Pulmonary artery endothelial cell (primary cell): ENCODE data around the gene AP1S2. TPM values are rescaled to one million over a fixed set of nuclear protein-coding genes. Genes with fewer than 3 reads are reported as not detected.
"Not testable (repeated sequence)": the region's sequence is repeated elsewhere in the genome, so short reads cannot be mapped to it uniquely, and the experiment has no call there.

Experiments
- DNase-seq: peaks from one replicate; pipeline ENCODE4 v3.0.0-alpha.2; 2011; ENCODE audit warnings: low read depth, low spot score
- total RNA-seq: library from RNA; depleted of rRNA; stranded (reverse); fragments of >200 nt; gene quantifications from 2 replicates; pipeline ENCODE4 v1.2.3, GENCODE V29; 2014

AP1S2 gene
- total RNA-seq, 1 donor from 2014 or later, result 57.5 TPM

GRCh38 chrX:15855568-15856221 lies 1.1 kb upstream of the AP1S2 start:
- no peak for DNase-seq

GRCh38 chrX:15854080-15854655 lies 445 bp downstream of the AP1S2 start:
- no peak for DNase-seq

DNA sequence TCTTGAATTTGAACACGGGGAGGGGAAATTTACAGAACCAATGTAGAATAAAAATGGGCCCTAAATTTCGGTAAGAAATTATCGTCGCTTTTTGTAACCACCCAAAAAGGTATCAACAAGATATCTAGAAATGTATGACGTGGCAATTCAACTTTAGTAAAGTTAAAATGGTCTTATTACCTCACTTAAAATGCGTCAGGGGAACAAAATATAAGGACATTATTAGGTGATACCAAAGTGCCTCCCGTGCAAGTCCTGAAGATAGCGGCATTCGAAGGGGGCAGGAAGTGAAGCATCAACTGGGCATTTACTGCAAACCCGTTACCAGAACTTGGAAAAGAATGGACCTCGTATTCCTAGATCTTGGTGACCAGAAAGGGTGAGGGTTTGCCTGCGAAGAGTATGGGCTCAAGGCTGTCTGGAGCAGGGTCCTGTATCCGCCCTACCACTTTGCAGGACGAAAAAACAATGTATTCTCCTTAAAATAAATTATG lies 980 bp downstream of the AP1S2 start:
- no peak for DNase-seq

DNA sequence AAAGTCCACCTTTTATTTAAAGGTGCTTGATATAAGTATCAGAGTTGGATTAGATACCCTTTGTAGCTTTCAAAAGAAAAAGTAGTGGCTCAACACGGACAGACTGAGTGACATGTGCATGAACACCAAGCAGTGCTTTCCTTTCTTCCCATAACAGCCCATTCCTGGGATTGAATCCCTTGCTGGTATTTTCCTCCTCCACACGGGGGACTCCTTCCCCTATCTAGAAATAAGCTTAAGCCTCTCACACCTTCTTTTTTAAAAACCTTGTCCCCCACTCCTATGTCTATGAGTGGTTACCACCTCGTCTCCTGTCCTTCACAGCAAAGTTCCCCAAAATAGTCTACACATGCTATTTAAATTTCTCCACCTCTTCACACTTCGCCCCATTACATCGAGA lies 5.1 kb downstream of the AP1S2 start:
- no peak for DNase-seq

GRCh38 chrX:15848576-15848975 lies 6.0 kb downstream of the AP1S2 start:
- no peak for DNase-seq

- DNase-seq, result no peak
Measured at GRCh38 chrX:15843960-15844359, 10.7 kb downstream of the AP1S2 start.

GRCh38 chrX:15841853-15842516 lies 12.6 kb downstream of the AP1S2 start:
- DNase-seq, result no peak

- DNase-seq, result no peak
Measured at GRCh38 chrX:15838017-15838416, 16.6 kb downstream of the AP1S2 start.

DNA sequence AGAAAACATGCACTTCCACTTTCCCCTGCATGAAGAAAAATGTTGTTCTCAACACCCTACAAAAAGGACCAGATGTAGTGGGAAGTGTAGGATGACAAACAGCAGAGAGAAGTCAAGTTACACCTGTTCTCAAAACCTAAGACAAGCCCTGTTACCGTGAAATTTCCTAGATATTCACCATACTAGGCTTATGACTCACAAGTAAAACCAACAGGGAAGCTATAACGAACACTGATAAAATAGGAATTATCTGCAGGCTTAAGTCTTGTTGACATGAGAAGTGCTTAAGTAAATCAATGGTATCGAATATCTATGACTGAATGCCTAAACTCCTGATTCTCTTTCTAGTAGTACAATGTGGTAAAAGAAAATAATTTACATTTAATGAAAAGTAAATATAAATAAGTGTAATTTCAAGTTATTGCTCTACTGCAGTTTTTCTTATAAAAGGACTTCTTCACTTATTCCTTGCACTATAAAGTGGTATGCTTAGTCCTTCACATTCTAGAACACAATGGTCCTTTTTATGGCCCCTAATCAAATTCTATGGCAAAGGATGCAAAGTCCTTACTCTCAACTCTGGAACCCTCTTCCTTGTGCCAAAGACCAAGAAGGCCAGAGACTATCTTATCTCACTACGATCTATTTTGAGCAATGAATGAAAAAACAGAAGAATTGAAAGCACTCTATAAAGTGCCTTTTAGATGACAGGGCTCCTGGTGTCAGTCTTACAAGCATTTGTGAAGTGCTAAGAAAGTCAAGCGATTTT lies 19.6 kb downstream of the AP1S2 start:
- no peak for DNase-seq

DNA sequence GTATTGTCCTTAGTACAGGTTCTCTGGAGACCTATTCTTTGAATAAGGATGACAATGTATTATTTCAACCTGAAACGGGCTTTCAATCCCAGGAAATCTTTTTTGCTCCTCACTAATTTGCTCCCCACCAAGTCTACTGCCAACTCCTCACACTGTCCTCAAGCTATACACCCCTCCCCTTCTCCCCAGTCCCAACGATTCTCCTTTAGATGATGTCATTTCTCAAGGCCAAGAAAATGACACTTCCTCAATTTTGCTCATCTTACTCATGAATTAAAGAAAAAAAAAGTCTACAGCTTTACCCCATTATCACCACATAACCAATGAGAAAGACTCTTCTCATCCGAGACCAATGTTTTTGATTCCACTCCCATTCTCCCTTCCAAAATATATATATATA lies 20.6 kb downstream of the AP1S2 start:
- DNase-seq, result no peak

- not testable (repeated sequence) for DNase-seq
Measured at GRCh38 chrX:15831347-15831746, 23.3 kb downstream of the AP1S2 start.

DNA sequence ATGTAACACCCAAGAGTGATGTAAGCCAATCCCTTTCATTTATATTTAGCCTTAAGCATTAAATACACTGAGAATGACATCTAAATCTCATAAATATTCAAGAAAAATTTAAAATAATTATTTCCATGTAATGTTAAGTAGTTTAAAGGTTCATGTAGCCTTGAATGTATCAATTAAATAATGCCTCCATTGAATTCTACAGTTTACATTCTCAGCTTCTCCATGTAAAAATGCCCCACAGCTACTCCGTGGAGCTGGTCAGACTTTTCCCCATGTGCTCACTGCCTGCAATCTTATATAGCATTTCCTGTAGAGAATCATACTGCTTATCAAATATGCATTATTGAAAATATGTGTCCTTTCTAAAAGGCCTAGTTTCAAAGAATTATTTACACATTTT lies 25.4 kb downstream of the AP1S2 start:
- DNase-seq, result no peak

DNA sequence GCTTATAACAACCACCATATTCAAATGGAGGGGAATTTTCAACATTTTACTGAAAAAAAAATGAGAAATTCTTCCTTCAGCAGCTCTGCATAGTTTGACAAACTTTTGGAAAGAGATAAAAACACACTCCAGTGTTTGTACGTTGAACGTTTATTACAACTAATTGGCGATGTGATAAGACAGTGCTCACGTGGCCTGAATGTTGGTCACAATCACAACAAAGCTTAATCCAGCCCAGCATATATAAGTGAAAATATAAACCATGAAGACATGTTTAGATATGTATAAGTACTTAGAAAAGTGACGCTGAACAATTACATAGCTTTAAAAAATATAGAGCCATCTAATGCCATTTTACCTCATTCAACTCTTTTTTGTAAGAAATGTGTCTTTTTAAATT lies 28.7 kb downstream of the AP1S2 start:
- DNase-seq, result no peak

GRCh38 chrX:15822922-15823321 lies 31.7 kb downstream of the AP1S2 start:
- DNase-seq, result no peak

- no peak for DNase-seq
Measured at GRCh38 chrX:15820106-15821073, 34.2 kb downstream of the AP1S2 start.

DNA sequence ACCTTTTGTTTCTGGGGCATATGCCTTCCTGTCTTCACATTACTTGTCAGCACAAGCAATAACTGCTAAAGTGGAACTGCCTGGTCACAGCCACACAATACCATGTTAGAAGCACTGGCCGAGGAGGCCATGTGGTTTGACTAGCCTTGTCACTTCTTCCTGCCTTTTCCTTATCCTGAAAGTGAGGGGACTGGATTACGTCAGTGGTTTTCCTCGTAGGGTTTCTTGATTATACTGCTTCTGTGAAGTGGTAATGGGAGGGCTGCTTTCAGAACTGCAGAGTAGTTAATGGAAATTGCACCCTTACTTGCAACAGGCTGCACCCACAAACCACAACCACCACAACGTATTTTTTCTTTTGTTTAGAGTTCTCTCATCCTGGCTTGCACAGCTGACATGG lies 37.7 kb downstream of the AP1S2 start:
- no peak for DNase-seq

DNA sequence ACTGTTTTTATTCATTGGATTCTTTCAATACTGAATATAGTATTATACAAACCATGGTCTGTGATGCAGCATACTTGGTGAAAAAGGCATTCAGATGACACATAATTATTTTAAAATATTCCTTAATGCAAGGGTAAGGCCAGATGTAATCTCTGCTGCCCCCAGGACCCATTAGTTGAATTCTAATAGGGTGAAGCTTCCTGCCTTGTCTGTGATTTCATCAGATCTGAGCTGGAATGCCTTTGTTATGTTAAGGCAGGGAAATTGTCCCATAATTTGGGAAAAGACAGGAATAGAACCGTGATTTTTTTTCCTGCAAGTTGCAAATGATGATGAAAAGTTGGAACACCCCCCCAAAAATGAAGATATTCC lies 38.2 kb downstream of the AP1S2 start:
- no peak for DNase-seq

DNA sequence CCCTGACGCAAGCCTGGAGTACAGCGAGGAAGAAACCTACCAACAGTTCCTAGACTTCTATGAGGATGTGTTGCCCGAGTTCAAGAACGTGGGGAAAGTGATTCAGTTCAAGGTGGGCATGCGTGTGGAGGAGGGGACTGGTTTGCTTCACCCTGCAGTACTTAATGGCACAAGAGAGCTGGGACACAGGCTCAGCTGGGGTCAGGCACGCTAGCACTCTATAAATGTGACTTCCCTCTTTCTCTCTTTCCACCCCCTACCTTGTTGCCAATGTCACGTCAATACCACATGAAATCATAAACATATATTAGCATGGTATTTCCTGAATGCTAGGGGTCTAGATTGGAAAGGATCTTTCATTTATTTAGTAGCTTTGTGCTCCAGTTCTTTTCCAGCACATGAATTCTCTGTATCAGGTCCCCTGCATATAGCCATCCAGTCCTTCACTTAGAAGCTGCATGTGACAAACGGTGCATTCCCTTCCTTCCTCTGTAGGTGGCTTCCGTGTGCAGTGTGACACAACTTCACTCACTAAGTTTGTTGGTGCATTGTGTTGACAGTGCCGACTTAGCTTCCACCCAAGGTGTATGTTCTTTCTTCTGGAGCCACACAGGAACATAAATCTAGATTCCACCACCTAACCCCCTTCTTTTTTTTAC lies 38.7 kb downstream of the AP1S2 start:
- no peak for DNase-seq

GRCh38 chrX:15814771-15815365 lies 39.7 kb downstream of the AP1S2 start:
- DNase-seq, result no peak

DNA sequence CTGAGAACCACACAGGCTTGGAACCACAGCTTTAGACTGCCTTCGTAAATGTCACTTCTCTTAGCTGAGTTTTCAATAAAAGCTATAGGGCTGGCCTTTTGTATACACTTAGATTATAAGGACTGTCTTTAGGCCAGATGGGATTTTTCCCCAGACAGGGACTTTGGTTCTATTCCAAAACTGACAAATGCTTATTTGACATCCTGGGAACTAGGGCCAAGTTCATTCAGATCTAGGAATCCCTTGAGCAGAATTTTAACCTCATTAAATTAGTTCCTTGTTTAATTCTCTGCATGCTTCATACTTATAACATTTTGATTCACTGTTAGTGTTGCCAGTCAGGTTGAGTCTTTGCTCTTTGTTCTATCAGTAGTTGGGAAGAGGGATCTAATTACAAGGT lies 41.2 kb downstream of the AP1S2 start:
- DNase-seq, result no peak
